ENCODE data around the gene LRRC71.

DNA sequence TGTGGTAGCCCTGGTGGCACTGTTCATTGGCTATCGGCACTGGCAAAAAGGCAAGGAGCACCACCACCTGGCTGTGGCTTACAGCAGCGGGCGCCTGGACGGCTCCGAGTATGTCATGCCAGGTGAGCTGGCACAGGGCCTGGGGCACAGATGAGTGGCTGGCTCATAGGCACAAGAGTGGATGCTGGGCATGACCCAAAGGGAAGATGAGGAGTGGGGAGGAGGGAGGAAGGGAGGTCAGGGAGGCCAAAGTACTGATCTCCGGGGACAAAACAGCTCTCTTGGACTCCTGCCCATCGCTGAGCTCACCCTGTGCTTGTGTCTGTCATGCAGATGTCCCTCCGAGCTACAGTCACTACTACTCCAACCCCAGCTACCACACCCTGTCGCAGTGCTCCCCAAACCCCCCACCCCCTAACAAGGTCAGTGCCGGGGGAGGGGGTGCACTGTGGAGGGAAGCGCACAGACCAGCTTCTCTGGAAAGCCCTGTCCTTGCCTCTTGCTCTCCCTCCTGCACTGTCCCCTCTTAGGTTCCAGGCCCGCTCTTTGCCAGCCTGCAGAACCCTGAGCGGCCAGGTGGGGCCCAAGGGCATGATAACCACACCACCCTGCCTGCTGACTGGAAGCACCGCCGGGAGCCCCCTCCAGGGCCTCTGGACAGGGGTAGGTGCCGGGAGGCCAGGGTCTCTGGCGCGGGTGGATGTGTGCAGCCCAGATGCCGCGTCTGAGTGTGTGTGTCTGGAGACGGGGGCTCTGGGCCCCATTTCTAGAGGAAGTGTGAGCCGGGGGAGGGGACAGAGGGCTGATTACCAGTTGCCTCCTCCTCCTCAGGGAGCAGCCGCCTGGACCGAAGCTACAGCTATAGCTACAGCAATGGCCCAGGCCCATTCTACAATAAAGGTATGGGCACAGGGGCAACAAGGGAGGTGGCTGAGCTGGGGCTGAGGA, 7.3 kb upstream of the LRRC71 start:
- no peak for TF ChIP-seq CTCF (IDR thresholded peaks at IDR 0.05)
- TF ChIP-seq POLR2A (IDR thresholded peaks at IDR 0.05) = no peak
- TF ChIP-seq POLR2AphosphoS5 (IDR thresholded peaks at IDR 0.05) = no peak
- no peak for TF ChIP-seq EP300 (IDR thresholded peaks at IDR 0.05)
